HCT116 (cell line): Measurements from ENCODE around the gene SCN8A.

Experiments
- CTCF ChIP-seq, 3 experiments: fragments of 200-600 bp in 1 of 3; sonication (generic) in 1 of 3; IDR thresholded peaks in 2 of 3; conservative IDR thresholded peaks in 1 of 3; 2 replicates each; pipeline ENCODE4 v1.5.1; 2012 to 2017; ENCODE audit warnings: low read depth in 2 of 3, low read length in 2 of 3, antibody characterized with exemption in 1 of 3, borderline replicate concordance in 1 of 3, control low read depth in 1 of 3, mild to moderate bottlenecking in 1 of 3, mixed read lengths in 1 of 3, mixed run types in 1 of 3, moderate library complexity in 1 of 3; ENCODE audit not compliant: insufficient read depth in 1 of 3
- EZH2 ChIP-seq: fragments of 200-600 bp; sonication (generic); IDR thresholded peaks from 2 replicates; pipeline ENCODE4 v1.6.1; 2017; ENCODE audit warnings: antibody characterized with exemption, mixed run types
- EZH2phosphoT487 ChIP-seq: fragments of 200-600 bp; IDR thresholded peaks from 2 replicates; pipeline ENCODE4 v1.6.1; 2018; ENCODE audit warnings: antibody characterized with exemption, borderline replicate concordance
- FOSL1 ChIP-seq: IDR thresholded peaks from 2 replicates; pipeline ENCODE4 v1.6.1; 2012; ENCODE audit warnings: low read depth
- MAX ChIP-seq: IDR thresholded peaks from 2 replicates; pipeline ENCODE4 v1.6.1; 2012
- POLR2A ChIP-seq: IDR thresholded peaks from 2 replicates; pipeline ENCODE4 v1.7.0; 2011; ENCODE audit warnings: borderline replicate concordance; ENCODE audit not compliant: insufficient read depth, insufficient read length; ENCODE audit errors: extremely low read depth
- POLR2AphosphoS5 ChIP-seq: IDR thresholded peaks from 2 replicates; pipeline ENCODE4 v1.6.1; 2011; ENCODE audit warnings: mild to moderate bottlenecking, low read depth, low read length, moderate library complexity
- RAD21 ChIP-seq: IDR thresholded peaks from 2 replicates; pipeline ENCODE4 v1.6.1; 2012; ENCODE audit warnings: low read depth, mild to moderate bottlenecking
- REST ChIP-seq: IDR thresholded peaks from 2 replicates; pipeline ENCODE4 v1.6.1; 2012; ENCODE audit warnings: low read depth
- TCF7L2 ChIP-seq: IDR thresholded peaks from 2 replicates; pipeline ENCODE4 v1.7.0; 2011; ENCODE audit warnings: borderline replicate concordance, inconsistent platforms; ENCODE audit not compliant: insufficient read depth, insufficient read length; ENCODE audit errors: extremely low read depth
- YY1 ChIP-seq: IDR thresholded peaks from 2 replicates; pipeline ENCODE4 v1.6.1; 2011; ENCODE audit warnings: low read length, low read depth, moderate library complexity, mild to moderate bottlenecking; ENCODE audit not compliant: insufficient replicate concordance; ENCODE audit errors: extremely low read depth
- ZFX ChIP-seq: fragments of 450-650 bp; IDR thresholded peaks from 2 replicates; pipeline ENCODE4 v1.6.1; 2017
- ZNF274 ChIP-seq: fragments of 200-500 bp; sonication (Bioruptor generic); IDR thresholded peaks from 2 replicates; pipeline ENCODE4 v1.6.1; 2014; ENCODE audit warnings: mild to moderate bottlenecking, low read depth, low read length, inconsistent platforms

- no peak for TF ChIP-seq MAX
- TF ChIP-seq CTCF (IDR thresholded peaks at IDR 0.05 in 2 of 3, conservative IDR thresholded peaks at IDR 0.05 in 1 of 3; ENCODE audit: borderline replicate concordance in 1 of 3, insufficient read depth in 1 of 3, low read depth in 2 of 3, low read length in 2 of 3), result no peak
- TF ChIP-seq RAD21, result no peak
- TF ChIP-seq POLR2A, result no peak
- no peak for TF ChIP-seq YY1
- no peak for TF ChIP-seq POLR2AphosphoS5
- TF ChIP-seq FOSL1, result no peak
- no peak for TF ChIP-seq EZH2
- TF ChIP-seq TCF7L2, result no peak
- no peak for TF ChIP-seq EZH2phosphoT487
- no peak for TF ChIP-seq ZFX
- no peak for TF ChIP-seq ZNF274
- TF ChIP-seq REST, result no peak
Observed at GRCh38 chr12:51806896-51807295, 215.9 kb downstream of the SCN8A start.
